Measurements from ENCODE around the gene MAGI2.
A peak's percentile ranks its signal among the peaks of the same experiment; 100 is the strongest.

MAGI2 gene

DNA sequence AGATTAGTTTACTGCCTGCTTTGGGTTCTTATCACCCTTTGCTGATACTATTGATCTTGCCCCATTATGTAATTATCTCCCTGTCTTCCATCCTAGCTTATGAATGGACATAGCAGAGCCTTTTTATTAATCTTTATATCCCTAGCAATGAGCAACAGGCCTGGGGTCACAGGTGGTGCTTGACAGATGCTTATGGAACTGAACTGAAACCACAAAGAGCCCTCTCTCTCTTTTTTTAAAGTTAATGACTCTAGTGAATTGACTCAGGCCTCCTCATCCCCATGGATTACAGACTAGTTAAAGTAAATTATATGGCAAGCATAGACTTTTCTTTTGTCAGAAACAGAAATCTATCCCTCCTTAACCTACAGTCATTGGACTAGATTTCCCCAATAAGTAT lies 1389.7 kb downstream of the MAGI2 start:
- no peak for DNase-seq

DNA sequence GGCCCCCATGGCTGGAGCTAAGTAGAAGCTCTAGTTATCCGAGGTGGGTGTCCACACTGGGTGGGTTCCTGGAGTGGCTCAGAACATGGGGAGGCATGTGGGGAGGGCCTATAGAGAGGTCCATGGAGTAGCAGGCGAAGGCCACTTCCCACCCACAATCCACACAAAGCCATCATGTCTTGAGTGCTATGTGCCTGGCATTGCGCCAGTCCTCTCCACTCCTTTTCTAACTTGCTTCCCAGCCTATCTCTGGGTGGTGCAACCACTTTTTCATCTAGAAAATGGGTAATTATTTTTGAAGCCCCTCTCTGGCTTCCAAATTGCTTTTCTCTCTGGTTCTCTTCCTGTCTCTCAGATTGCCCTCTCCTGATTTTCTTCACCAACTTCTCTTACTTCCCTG lies 1391.3 kb downstream of the MAGI2 start:
- DNase-seq: no peak

DNA sequence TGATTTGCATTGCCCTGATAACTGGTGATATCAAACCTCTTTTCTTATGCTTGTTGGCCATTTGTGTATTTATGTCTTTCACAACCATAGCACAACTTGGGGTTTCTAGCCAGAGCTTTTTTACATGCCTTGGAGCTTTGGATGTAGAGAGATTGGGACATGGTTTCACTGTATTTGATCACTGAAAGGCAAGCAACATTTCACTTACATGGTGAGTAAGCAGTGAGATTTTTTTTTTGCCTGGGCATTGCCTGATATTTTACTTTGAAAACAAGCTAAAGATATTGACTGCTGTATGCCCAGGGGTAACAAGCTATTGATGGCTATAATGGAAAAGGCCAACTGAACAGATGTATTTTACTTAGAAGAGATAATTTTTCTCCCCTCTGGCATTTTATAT lies 1395.9 kb downstream of the MAGI2 start:
- DNase-seq: peak; percentile 23

DNA sequence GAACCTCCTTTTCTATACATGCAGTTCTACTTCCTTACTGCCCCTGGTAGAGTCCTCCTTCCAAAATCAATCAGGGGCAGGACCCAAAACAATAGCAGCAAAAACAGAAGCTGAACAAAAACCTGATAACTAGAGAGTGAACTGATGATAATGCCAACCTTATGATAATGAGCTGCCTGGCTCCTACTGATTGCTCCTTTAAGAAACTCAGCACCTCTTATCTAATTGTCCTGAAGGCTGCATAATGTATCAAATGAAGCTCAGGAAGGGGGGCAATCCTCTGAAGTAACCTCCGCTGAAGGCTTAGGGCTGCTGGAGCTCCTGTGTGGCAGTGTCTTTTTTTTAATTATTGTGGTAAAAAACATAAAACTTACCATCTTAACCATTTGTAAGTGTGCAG lies 1397.9 kb downstream of the MAGI2 start:
- DNase-seq: no peak

DNA sequence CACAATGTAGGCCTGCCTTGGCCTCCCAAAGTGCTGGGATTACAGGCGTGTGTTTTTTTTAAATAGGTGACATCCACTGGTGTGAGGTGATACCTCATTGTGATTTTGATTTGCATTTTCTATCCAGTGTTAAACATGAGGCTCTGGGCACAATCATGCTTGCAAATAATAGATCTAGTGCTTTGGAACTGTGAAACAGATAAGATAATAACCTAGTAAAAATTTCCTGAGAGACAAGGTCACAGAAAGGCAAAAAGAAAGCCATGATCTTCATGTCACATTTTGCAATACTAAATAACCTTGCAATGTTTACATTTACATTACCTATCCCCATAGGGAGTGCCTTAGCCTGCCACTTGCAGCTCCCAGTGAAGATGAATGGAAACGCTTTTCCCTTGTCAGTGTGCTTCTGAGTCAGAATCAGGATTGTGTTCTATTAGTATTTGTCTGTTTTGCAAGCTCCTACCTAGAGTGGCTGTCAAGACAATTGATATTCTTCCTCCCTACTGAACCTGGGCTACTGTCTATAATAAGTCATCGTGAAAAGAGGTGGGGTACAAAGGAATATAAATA lies 1398.4 kb downstream of the MAGI2 start:
- no peak for DNase-seq

DNA sequence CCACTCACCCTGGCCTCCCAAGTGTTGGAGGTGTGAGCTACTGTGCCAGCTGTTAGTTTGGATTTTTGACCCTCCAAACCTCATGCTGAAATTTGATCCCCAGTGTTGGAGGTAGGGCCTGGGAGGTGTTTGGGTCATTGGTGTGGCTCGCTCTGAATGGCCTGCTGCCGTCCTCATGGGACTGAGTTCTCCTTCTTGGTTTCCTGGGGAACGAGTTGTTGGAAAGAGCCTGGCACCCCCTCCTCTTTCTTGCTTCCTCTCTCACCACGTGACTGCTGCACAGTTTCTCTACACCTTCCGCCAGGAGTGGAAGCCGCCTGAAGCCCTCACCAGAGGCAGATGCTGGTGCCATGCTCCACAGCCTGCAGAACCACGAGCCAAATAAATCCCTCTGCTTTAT lies 1401.4 kb downstream of the MAGI2 start:
- no peak for DNase-seq

DNA sequence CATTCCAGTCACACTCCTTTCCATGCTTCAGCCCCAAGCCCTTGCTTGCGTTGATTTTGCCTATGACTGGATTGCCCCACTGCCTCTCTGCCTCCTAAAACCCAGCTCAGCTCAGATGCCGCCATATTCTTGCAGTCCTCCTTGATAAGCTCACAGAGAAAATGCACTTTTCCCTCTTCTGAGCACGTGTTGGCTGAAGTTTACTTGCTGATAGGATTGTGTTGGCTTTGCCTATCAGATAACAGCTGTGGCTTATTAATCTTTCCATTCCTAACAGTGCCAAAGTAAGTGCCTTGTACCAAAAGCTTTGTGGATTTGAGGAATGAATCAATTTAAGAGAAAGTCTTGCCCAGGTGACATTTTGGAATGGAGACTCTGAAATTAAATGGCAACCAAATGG lies 1405.7 kb downstream of the MAGI2 start:
- no peak for DNase-seq

DNA sequence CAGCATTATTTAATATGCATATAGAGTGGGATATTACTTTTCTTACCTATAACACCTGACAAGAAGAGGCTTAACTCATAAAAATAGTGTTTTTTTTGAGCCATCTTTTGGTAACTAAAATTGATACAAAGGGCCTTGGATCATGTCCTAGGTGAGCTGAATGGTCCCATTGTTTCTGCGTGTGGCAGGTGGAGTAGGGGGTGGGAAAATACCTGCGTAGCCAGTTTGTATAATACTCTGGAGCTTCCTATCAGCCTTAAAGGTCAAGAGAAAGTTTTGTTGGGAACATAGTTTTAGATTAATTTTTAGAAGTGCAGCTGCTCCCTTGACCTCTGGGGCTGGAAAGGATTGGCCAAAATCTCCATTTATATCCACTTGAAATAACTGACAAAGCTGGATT lies 1410.3 kb downstream of the MAGI2 start:
- no peak for DNase-seq

DNA sequence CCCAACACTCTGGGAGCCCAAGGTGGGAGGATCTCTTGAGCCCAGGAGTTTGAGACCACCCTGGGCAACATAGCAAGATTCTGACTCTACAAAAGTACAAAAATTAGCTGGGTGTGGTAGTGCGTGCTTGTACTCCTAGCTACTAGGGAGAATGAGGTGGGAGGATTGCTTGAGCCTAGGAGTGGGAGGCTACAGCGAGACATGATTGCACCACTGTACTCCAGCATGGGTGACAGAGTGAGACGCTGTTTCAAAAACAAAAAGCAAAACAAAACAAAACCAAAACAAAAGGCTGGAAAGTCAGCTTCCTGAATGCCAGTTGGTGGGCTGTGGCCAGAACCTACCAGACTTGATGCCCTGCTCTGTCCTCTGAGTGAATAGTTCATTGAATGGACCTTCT lies 1412.0 kb downstream of the MAGI2 start:
- DNase-seq: no peak

DNA sequence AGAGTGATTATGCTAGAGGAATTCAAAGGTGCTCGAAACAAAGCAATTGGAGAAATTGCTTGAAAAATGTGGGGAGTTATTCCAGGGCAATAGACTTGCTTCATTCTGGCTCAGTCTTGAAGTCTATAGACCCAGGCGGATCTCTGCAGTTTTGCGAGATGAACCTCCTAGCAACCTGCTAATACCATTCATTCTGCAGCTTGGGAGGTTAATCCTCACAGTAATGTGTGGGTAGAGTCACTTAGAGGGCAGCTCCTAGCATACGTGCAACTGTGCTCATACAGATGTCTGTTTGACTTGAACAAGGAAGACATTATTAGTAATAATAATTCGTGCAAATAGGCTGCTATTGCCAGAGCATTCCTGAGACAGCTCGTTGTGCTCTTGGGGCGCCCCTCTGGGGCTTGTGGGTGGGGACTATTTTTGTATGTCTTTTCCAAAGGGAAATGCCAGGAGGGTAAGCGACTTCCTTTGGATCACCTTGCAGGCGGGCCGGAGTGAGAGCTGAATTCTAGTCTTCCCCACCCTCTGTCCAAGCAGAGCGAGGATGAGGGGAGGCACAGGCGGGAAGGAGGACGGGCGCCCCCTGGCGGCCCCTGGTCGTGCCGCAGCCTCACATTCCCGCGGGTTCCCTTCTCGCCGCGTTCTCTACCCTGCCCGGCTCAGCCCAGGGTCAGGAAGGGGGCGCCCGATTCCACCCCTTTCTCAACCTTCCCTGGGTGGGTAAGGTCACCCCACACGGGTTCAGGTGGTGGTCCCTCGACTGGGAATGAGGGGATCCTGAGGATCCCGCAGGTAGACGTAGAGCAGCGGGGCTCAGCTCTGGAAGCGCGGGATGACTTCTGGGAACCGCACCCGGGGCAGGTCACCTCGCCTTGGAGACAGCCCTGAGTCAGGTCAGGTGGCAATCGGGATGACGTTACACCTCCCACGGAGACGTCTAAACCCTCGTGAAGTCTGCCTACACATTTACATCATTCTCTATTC lies 1413.4 kb downstream of the MAGI2 start:
- peak; percentile 11 for DNase-seq

DNA sequence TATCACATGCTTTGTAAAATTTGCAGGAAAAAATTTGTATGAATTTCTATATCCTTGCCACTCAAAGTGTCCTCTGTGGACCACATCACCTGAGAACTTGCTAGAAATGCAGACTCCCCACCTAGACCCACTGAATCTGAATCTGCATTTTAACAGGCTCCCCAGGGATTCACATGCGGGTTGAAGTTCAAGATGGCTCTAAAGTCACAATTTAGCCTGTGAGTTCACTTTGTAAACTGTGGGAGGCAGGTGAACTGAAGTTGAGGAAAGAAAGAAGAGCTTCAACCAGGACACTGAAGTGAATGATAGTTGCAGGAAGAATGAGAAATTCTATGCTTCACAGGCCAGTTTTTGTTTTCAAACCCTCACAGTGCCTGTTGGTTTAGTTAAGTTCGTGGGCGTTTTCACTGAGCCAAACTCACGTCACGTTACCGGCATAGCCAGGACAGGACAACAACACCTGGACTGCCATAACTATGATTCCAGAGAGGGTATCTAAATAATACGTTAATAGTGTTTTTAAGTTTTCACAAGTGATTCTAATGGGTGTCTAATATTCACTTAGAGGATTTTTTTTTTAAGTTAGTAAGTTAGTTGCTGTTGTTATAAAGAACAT lies 1414.9 kb downstream of the MAGI2 start:
- DNase-seq: no peak

DNA sequence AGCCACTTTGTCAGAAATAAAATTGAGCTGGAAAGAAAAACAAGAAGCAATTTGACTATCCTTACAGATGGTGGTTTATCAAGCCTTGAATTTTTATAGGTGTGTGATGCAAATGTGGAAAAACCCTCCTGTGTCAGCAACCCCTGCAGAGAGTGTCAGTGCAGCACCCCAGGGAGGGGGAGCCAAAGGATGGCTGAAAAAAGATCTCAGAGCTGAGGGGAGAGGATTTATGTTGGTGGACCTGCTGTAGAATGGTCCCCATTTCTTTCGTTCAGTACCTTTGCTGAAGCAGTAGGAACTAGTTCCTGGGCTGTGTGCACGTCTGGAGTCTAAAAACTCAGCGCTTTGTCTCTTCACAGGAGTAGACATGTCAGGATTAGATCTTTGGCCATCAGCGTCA lies 1415.9 kb downstream of the MAGI2 start:
- DNase-seq: no peak

DNA sequence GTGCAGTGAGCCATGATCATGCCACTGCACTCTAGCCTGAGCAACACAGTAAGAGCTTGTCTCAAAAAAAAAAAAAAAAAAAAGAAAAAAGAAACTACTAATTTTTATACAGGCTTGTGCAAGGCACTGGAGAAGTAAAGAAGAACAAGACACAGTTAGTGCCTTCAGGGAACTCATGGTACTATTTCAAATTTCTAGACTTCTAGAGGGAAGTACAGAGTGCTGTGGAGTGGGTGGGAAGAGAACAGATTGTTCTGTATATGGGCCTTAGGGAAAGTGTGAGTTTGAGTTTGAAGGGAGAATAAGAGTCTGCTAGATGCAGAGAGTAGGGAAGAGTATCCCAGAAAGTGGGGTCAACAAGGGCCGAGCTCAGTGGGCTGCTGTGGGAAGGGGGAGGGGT lies 1420.1 kb downstream of the MAGI2 start:
- no peak for DNase-seq

DNA sequence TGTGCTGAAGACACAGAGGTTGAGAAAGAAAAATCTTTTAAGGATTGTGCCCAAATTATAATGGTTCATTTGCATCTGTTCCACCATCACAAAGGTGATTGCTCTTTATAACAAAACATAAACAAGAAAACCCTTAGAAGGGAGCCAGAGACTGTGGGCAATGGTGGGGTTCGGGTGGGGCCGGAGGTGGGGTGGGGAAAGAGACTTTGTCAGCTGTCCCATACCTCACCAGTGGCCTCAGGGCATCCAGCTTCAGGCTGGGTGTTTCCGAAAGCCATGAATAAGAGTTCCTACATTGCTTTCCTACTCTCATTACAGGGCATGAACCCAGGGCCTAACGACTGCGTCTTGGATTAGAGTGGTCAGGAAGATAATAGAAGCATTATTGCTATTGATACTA lies 1427.0 kb downstream of the MAGI2 start:
- no peak for DNase-seq

DNA sequence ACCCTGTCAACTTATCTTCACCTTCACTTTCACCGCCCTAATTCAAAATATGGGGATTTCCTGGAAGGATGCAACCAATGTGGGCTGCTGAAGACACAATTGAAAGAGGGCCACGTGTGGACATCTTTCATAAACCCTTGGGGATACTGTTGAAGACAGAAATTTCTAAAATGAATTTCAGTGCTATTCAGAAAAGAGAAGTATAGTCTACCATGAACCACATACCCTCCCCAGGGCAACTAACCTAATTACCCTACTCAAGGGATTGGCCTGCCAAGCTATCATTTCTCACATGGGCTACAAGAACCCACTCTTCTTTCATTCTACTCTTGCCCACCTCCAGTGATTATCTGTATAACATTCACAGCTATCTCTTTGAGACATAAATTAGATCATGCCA lies 1428.9 kb downstream of the MAGI2 start:
- DNase-seq: no peak

DNA sequence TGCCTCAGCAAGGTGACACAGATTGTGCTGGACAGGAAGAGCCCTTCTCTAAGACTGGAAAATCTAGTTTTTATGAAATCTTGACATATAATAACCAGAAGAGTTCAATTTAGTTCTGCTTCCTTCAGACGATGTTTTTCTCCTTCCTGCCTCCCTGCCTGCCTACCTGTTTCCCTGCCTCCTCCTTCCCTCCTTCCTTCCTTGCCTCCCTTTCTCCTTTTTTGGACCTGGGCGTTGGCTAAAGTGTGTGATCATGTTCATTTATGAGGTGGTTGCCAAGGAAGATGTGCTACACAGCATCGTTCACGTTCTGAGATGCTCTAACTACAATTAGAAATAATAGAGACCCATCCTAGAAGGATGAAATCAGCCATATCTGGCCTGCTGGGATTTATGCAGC lies 1430.3 kb downstream of the MAGI2 start:
- no peak for DNase-seq

DNA sequence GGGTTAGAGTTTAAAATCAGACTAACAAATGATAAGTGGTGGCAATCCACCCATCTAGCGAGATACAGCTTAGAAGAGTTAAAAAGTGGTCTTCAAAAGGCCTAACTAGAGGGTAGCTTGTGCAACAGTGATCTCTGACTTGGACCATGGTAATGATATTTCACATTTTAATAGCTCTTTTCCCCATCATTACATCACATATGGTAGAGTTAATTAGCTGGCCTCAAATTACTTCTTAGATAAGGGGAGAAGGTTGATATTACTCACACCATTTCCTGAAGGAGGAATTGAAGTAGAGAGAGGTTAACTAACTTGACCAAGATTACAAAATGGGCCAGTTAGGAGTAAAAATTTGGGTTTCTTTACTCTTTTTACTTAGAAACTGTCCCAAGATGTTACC lies 1431.3 kb downstream of the MAGI2 start:
- DNase-seq: no peak

DNA sequence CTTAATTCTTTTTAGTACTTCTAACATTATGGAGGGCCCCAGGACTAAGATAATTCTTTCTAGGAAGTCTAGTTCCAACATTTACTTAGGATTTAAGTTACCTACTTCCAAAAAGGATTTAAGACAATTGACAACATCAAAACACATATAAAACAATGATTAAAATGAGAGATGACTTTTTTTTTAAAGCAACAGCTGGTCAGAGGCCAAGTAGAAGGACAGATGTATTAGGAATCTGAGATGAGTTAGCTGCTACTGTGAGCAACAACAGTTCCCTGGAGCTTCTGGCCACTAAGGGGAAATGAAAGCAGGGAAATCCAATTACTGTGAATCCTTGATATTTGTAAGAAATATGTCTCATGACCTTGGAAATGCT lies 1432.6 kb downstream of the MAGI2 start:
- DNase-seq: peak; percentile 34

DNA sequence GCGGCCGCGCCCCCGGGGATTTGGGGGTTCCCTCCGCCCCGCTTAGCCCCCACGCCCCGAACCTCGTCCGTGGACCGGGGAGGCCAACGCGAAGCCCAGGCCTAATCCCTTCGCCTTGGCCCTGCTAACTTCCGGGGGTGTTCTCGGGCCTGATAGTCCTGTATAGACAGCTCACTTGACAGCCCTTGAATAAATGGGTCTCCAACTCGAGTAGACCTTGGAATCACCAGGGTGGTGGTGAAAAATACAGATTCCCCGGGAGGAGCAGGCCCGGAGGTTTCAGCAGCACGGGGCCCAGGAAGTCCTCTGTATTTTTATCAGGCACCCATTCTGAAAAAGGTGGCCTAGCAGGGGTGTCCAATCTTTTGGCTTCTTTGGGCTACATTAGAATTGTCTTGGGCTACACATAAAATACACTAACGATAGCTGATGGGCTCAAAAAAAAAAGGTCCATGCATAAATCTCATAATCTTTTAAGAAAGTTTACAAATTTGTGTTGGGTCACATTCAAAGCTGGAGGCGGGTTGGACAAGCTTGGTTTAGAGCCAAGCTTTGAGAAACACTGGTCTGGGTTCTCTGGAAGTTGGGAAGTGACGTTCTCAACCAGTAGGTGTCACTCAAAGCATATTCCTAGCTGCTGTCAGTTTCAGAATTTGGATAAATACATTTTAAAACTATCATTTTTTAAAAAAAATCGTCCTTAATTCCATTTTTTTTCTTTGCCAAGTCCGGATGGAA lies 1433.2 kb downstream of the MAGI2 start:
- peak; percentile 90 for DNase-seq

DNA sequence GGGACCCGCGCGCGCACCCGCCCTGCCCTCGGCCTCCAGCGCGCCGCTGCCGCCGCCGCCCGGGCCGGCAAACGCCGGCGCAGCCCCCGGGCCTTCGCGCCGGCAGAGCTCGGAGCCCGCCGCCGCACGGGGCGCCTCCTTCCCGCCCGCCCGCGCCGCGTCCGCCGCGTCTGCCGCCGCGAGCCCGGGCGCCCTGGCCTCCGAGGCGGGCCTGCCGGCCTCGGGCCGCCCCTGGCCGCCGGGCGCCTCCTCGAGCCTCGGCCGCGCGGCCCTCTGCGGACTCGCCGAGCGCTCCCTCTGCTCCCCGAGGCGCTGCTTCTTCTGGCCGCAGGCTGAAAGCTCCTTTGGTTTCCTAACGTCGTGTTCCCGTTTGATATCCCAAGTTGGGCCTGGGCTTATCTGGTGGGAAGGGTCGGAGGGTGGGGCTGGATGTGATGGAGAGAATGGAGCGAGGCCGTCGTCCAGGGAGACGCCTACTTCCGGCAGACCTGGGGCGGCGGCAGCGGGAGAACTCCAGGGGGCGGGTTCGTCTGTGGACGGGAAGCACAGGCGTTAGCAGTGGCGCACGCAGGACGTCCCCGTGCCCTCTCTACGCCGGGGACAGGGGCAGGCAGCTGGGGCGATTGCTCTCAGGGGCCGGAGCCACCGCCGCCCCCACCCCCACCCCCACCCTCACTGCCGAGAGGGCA lies 1433.9 kb downstream of the MAGI2 start:
- DNase-seq: peak; percentile 90

DNA sequence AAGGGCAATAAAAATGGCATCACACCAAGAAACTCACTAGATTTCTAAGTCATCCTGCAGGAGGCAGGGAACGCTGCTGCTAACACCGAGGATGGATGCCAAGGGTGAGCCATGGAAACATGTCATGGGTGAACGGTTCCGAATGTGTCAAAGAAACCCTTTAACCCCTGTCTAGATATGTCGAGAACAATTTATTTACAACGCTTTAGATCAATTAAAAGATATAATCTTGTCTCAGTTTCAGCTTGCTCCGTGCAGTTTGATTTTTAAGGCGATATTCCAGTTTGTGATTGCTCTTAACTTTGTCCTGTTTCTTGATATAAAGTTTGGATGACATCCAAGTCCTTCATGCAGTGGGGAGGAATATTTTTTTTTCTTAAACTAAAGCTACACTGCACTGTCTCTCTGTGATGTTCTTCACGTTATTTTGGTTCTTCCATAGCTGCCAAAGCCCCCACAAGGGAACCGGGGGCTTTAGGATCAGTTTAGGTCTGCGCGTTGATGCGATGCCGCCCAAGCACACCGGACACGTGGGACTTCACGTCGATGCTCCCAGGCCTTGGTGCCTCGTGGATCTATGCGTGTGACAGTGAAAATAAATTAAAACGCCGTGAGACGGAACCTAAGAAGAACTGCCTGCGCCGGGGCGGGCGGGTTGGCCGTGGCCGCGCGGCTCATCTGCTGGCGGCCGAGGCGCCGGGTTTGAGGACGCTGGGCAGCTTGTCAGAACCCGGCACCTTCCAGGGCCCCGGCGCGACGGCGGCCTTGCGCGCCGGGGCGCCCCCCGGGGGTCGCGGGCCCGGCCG lies 1434.6 kb downstream of the MAGI2 start:
- DNase-seq: peak; percentile 49
